Pons (tissue), 1 donor: ENCODE data around the gene CERS6.
A peak's percentile ranks its signal among the peaks of the same experiment; 100 is the strongest.
"Not testable (repeated sequence)": the region's sequence is repeated elsewhere in the genome, so short reads cannot be mapped to it uniquely, and the experiment has no call there.

Source experiments
- DNase-seq: peaks from one replicate; pipeline ENCODE4 v3.0.0-alpha.2; 2016; ENCODE audit warnings: low spot score

CERS6 gene

DNA sequence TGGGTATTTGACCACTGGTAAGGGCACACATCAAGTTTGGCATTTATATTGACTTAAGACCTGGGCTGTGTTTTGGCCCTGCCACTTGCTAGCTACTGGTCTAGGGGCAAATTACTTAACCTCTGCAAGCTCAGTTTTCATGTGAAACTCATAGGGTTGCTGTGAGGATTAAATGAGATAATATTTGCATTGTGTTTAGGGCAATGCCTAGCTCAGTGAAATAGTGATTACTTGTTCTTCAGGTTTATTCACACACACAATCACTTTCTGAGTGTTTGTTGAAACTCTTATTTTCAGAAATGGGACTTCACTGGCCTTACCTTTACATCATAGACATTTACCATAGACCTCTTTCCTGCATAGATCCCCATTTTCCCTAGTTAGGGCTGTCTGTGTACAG, 12.3 kb downstream of the CERS6 start:
- no peak for DNase-seq

- DNase-seq: no peak
These were observed 13.4 kb downstream of the CERS6 start for GRCh38 chr2:168469281-168469988.

GRCh38 chr2:168470320-168471162, 14.5 kb downstream of the CERS6 start:
- no peak for DNase-seq

- DNase-seq: no peak
These were observed 15.0 kb downstream of the CERS6 start for GRCh38 chr2:168471163-168471475.

DNA sequence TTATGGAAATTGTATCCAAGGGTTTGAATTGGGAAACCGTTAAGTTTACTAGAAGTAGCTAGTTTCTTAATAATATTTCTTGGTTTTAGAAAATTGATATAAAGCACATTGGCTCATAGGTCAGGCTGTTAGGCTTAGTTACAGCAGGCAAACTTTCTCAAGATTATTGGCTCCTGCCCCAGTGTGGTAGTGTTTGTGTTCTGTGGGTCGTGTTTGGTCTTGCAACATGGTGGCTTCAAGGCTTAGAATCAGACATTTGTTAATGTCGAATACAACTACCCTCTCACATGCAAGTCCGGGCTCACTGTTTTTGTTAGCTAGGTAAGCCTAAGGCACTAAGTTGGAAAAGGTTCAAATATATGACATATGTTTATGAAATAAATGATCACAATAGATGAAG, 19.6 kb downstream of the CERS6 start:
- DNase-seq: no peak

DNA sequence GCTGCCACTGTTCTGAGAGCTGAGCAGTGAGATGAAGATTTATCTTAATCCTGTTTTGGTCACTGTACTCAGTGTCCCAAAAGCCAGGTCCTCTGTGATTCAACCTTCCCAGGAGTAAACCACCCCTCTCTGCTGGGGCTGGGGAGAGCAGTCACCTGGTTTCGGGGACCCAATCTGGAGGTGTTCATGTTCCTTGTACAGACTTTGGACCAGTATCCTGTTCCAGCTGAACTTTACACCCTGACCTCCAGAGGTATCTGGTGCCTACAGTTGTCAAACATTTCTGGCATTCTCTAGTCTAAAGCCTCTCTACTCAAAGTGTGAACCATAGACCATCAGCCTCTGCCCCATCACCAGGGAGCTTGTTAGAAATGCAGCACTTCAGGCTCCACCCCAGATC, 22.1 kb downstream of the CERS6 start:
- DNase-seq: no peak

GRCh38 chr2:168480356-168480755, 24.3 kb downstream of the CERS6 start:
- no peak for DNase-seq

DNA sequence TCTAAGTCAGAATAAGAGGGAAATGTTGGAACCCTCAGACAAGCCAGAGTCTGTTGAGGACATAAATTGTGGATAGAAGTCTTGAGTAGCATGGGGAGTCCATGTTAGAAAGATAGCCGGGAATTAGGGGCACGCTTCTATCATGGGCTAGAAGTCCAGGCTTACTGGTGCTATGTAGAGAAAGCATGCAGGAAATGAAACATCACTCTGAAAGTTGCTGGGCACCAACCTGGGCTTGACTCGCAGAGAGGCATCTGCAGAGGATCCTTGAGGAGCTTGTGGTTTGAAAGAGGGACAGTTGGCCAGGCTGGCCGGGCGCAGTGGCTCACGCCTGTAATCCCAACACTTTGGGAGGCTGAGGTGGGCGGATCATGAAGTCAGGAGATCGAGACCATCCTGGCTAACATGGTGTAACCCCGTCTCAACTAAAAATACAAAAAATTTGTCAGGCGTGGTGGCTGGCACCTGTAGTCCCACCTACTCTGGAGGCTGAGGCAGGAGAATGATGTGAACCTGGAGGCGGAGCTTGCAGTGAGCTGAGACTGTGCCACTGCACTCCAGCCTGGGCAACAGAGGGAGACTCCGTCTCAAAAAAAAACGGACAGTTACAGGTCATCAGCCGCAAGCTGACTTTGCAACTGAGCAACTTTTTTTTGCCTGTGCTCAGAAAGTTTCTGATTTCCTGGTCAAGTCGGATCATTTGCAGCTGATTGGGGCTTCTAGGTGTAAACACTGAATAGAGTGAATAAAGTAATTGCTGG, 24.9 kb downstream of the CERS6 start:
- DNase-seq: no peak

- no peak for DNase-seq
These were observed 26.2 kb downstream of the CERS6 start for GRCh38 chr2:168482269-168482668.

DNA sequence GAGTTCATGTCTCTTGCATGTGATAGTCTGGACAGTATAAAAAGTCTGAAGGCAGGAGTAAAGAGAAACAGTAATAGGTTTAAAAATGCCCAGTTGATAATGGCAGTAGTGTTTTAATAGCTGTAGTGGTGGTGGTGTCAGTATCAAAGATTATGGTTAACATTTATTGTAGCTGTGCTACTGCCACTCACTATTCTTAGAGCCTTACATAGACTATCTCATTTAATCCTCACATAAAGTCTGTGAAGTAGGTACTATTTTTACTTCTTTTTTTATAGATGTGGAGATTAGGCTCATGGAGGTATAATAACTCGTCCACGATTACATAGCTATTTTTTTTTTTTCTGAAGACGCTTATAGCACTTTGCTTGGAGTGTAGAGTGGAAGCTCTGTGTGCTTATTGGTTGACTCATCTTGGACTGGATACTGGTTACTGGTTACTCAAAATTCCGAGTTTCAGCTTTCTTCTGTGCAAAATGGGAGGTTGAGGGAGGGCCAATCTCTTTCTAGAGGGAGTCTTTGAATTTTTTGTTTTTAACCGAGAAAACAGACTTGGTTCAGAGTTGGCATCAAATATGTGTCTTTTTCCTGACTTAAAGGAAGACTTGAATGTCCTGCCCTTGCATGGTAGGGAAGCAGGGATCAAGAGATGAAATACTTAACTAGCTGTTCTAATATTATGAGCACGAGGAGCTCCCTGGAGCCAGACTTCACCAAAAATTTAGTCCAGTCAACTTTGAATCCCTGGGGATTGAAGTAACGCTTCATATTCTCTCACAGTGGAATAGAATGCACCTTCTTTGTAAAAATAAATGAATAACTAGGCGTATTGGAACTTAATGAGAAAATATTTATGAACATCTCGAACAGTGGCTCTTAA, 27.1 kb downstream of the CERS6 start:
- DNase-seq: no peak

GRCh38 chr2:168486477-168486876, 30.4 kb downstream of the CERS6 start:
- no peak for DNase-seq

DNA sequence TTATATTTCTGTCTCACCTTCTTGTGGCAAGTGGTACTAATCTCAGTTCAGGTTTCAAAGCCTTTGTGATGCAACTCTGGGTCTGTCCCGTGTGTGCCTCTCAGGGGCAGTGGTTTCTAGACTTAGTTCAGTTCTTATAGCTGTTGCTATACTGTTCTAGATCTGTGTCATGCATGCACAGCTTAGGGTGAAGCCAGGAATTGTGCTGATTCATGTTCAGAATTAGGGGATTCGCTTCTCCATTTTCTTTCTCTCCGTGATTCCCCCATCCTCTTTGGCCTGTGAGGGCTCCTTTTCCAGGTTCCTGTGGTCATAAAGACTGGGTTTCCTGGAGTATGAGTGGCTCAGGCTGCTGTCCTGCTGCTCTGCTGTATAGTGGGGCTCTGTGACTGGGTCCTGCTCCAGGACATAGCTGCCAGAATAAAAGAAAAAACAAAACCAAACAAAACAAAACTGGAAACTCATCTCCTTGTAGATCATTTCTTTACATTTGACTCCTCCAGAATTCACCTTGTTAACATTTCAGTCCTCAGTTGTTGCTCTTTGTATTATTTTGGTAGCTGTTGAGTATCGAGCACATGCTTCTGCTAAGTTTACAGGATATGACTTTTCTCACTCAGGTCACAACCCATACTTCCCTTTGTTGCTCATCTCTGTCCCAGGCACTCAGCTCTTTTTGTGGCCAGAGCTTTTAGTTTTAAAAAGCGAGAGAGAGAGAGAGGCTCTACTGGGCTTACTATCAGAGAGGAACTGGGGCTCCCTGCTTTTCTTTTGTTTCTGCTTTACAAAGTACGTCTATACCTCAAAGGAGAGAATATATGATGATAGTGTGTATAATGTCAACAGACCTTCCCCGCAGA, 34.2 kb downstream of the CERS6 start:
- peak; percentile 46 for DNase-seq

GRCh38 chr2:168490946-168491605, 35.0 kb downstream of the CERS6 start:
- no peak for DNase-seq

DNA sequence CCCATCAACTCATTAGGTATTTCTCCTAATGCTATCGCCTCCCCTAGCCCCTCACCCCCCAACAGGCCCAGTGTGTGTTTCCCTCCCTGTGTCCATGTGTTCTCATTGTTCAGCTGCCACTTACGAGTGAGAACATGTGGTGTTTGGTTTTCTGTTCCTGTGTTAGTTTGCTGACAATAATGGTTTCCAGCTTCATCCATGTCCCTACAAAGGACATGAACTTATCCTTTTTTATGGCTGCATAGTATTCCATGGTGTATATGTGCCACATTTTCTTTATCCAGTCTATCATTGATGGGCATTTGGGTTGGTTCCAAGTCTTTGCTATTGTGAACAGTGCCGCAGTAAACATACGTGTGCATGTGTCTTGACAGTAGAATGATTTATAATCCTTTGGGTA, 35.7 kb downstream of the CERS6 start:
- DNase-seq: not testable (repeated sequence)

DNA sequence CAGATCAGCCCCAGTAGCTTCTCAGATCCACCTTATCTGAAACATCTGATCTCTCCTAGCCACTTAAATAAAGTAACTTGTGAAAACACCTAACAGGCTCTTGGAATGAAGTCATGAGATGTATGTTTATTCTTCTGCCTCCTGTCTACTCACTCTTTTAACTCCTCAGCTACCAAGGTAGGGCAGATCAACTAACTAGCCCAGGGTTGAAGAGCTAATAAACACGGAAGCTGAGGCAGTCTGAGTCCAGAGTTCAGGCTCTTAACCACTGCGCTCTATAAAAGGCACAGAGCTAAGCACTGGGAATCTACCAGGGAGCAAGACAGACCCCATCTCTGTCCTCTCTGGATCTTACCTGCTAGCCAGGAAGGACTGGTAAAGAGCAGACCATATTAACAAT, 37.1 kb downstream of the CERS6 start:
- DNase-seq: not testable (repeated sequence)

DNA sequence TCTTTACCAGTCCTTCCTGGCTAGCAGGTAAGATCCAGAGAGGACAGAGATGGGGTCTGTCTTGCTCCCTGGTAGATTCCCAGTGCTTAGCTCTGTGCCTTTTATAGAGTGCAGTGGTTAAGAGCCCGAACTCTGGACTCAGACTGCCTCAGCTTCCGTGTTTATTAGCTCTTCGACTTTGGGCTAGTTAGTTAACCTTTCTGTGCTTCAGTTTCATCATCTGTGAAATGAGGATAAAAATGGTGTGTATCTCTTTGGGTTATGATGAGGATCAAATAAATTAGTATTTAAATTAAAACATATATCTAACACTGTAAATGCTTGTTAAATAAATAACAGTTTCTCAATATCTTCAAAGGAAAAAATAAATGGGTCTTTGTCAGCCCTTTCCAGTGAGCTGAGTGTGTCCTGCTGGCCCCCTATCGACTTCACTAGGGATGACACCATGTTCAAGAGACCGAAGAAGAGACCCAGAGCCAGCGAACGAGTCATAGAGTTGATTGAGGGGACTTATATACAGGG, 38.2 kb downstream of the CERS6 start:
- DNase-seq: no peak

DNA sequence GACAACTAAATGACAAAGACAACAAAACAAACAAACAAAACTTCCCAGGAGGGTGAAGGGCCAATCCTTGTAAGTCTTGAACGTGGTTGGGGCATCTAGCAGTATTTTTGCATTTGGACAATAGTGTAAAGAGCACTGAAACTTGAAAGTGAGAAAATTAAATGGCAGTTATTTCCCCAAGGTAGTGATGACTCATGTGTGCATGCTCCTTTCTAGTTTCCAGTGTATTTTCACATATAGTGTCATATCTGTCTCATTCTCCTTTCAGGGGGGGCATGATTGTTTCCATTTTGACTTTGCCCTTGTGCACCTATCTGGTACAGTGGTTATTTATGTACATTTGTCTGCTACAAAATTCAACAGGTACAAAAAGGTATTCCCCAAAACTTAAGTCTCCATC, 39.5 kb downstream of the CERS6 start:
- no peak for DNase-seq

- DNase-seq: no peak
These were observed 40.8 kb downstream of the CERS6 start for GRCh38 chr2:168496906-168497305.

GRCh38 chr2:168499500-168499899, 43.4 kb downstream of the CERS6 start:
- DNase-seq: no peak

DNA sequence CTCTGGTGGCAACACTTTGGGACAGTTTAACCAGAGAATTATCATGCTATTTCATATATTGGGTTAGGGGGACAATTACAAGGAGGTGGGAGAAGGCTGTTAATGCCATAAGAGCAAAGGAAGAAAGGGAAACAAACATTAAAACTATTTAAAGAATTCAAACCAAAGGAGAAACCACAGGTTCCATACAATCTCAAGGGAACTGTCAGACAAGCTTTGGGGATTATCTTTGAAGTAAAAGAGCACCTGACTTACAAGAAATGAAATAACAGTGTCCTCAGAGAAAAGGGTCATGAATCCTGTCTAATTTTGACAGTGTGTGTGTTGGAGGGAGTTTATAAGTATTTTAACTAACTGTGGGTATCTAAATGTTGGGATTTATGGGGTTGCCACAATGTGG, 44.4 kb downstream of the CERS6 start:
- DNase-seq: no peak
